ENCODE results near the gene L3MBTL4.

DNA sequence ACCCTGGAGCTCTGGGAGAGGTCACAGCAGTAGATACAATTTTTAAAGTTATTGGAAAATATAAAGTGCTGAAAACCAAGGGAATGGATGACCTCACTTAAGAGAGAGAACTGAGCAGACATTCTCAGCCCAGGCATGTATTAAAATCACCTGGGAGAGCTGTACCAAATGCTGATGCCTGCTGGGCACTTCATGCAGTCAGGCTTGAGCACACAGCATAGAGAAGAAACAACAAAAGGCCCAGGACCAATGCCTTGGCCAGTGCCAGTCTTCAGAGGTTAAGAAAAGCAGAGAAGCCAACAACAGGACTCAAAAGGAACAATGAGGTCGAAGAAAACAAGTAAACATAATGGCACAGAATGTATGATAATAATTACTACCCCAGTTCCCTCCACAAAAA, 211.8 kb downstream of the L3MBTL4 start:
- TF ChIP-seq, protein P1, sequence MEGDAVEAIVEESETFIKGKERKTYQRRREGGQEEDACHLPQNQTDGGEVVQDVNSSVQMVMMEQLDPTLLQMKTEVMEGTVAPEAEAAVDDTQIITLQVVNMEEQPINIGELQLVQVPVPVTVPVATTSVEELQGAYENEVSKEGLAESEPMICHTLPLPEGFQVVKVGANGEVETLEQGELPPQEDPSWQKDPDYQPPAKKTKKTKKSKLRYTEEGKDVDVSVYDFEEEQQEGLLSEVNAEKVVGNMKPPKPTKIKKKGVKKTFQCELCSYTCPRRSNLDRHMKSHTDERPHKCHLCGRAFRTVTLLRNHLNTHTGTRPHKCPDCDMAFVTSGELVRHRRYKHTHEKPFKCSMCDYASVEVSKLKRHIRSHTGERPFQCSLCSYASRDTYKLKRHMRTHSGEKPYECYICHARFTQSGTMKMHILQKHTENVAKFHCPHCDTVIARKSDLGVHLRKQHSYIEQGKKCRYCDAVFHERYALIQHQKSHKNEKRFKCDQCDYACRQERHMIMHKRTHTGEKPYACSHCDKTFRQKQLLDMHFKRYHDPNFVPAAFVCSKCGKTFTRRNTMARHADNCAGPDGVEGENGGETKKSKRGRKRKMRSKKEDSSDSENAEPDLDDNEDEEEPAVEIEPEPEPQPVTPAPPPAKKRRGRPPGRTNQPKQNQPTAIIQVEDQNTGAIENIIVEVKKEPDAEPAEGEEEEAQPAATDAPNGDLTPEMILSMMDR (IDR thresholded peaks at IDR 0.05) = no peak
- no peak for TF ChIP-seq EZH2 (IDR thresholded peaks at IDR 0.05)
- TF ChIP-seq EZH2phosphoT487 (IDR thresholded peaks at IDR 0.05) = no peak

Data from neural progenitor cell (in vitro differentiated cells).